AG04450 (cell line): ENCODE results near the gene DTNBP1. TPM values are rescaled to one million over a fixed set of nuclear protein-coding genes. Genes with fewer than 3 reads are reported as not detected.

Experiments used
- CTCF ChIA-PET: fragments of 300-600, 350-600 bp; formaldehyde crosslinking; extraction: SDS; loops from one replicate; lab custom pipeline; 2022; ENCODE audit warnings: antibody characterized with exemption, inconsistent platforms; lab: Charles Lee
- POLR2A ChIA-PET: fragments of 350-600 bp; formaldehyde crosslinking; extraction: SDS; loops from one replicate; lab custom pipeline; 2021; ENCODE audit warnings: antibody characterized with exemption, inconsistent platforms; lab: Yijun Ruan, JAX
- DNase-seq: peaks from one replicate; pipeline ENCODE4 v3.0.0-alpha.2; 2011; ENCODE audit warnings: low read depth, low spot score
- H3K27ac ChIP-seq: one replicate; pipeline ENCODE4 v1.5.1; 2012; ENCODE audit warnings: low read depth, low read length, control low read depth
- H3K27me3 ChIP-seq: one replicate; pipeline ENCODE4 v1.6.0; 2012; ENCODE audit warnings: low read length; ENCODE audit not compliant: control insufficient read depth, insufficient read depth
- H3K4me3 ChIP-seq: 2 replicates; pipeline ENCODE4 v1.5.1; 2011; ENCODE audit warnings: mild to moderate bottlenecking, low read depth, low read length, control low read depth
- H3K9me3 ChIP-seq: 2 replicates; pipeline ENCODE4 v1.5.1; 2012; ENCODE audit warnings: low read length; ENCODE audit not compliant: control insufficient read depth, insufficient read depth
- CTCF ChIP-seq: IDR thresholded peaks from 2 replicates; pipeline ENCODE4 v1.5.1; 2011; ENCODE audit warnings: low read depth, low read length, control low read depth, inconsistent platforms
- polyA plus RNA-seq: library from polyadenylated mRNA; depleted of rRNA; stranded (reverse); fragments of >200 nt; gene quantifications from 2 replicates; pipeline ENCODE4 v1.2.3, GENCODE V29; 2011

DTNBP1 gene
- polyA plus RNA-seq, 1 experiment = 15.2 TPM

GRCh38 chr6:15516378-15516777 is 146.4 kb downstream of the DTNBP1 start:
- Histone ChIP-seq H3K9me3 (no peaks in the 10 kb centered on the region; the same call in 1 of the 2 replicates), H3K27me3 (no peaks in the 10 kb centered on the region), H3K27ac (no peak overlapping the region), H3K4me3 (no peak overlapping the region)
- ChIA-PET POLR2A (no interaction called here), CTCF (no interaction called here)
- no peak for DNase-seq
- TF ChIP-seq CTCF = no peak

GRCh38 chr6:15515660-15516375 is 147.0 kb downstream of the DTNBP1 start:
- CTCF ChIA-PET = no interaction called here
- H3K9me3 ChIP-seq = no peaks in the 10 kb centered on the region; the same call in 1 of the 2 replicates
- no peak for DNase-seq
- POLR2A ChIA-PET = no interaction called here
- no peaks in the 10 kb centered on the region for H3K27me3 ChIP-seq
- no peak overlapping the region for H3K27ac ChIP-seq
- no peak overlapping the region for H3K4me3 ChIP-seq
- TF ChIP-seq CTCF = no peak

GRCh38 chr6:15515226-15515625 is 147.6 kb downstream of the DTNBP1 start:
- no peak overlapping the region for H3K27ac ChIP-seq
- ChIA-PET POLR2A (no interaction called here), CTCF (no interaction called here)
- no peaks in the 10 kb centered on the region; the same call in 1 of the 2 replicates for H3K9me3 ChIP-seq
- no peaks in the 10 kb centered on the region for H3K27me3 ChIP-seq
- DNase-seq = no peak
- H3K4me3 ChIP-seq = no peak overlapping the region
- no peak for TF ChIP-seq CTCF

- no peak overlapping the region for H3K4me3 ChIP-seq
- no peaks in the 10 kb centered on the region; the same call in 1 of the 2 replicates for H3K9me3 ChIP-seq
- ChIA-PET CTCF (no interaction called here), POLR2A (no interaction called here)
- H3K27me3 ChIP-seq = no peaks in the 10 kb centered on the region
- no peak for DNase-seq
- H3K27ac ChIP-seq = no peak overlapping the region
- TF ChIP-seq CTCF = no peak
Observed at GRCh38 chr6:15513801-15514711, 148.8 kb downstream of the DTNBP1 start.
